Kidney (tissue), 14 donors: ENCODE results near the gene PLA2G6. TPM values are rescaled to one million over a fixed set of nuclear protein-coding genes. Genes with fewer than 3 reads are reported as not detected.

Experiments
- DNase-seq, 5 donors: peaks; one replicate each; pipeline ENCODE4 v3.0.0-alpha.2; 2013 to 2020
- FAIRE-seq: peaks from 2 replicates; lab custom pipeline; 2012; peaks lifted over from hg19 to GRCh38; lab: Jason Lieb, UNC
- H3K27ac ChIP-seq, 2 donors: one replicate each; pipeline ENCODE4 v1.7.0; 2013; ENCODE audit warnings: low read depth in 2 of 2, low read length in 2 of 2, inconsistent platforms in 1 of 2
- H3K27me3 ChIP-seq: one replicate; pipeline ENCODE4 v1.7.1; 2013; ENCODE audit warnings: low read length, inconsistent platforms; ENCODE audit not compliant: control insufficient read depth, insufficient read depth
- H3K36me3 ChIP-seq, 3 donors: one replicate each; pipeline versions ENCODE4 v1.7.0 to v1.7.1; 2013; ENCODE audit warnings: low read length in 3 of 3, control low read depth in 1 of 3, inconsistent platforms in 1 of 3; ENCODE audit not compliant: insufficient read depth in 3 of 3, control insufficient read depth in 2 of 3
- H3K4me1 ChIP-seq, 3 donors: one replicate each; pipeline versions ENCODE4 v1.7.0 to v1.7.1; 2013; ENCODE audit warnings: low read length in 3 of 3, inconsistent platforms in 1 of 3, low read depth in 1 of 3; ENCODE audit not compliant: control insufficient read depth in 2 of 3, insufficient read depth in 2 of 3
- H3K4me3 ChIP-seq, 3 donors: one replicate each; pipeline versions ENCODE4 v1.7.0 to v1.8.1; 2013; ENCODE audit warnings: low read length in 3 of 3, control low read depth in 1 of 3, inconsistent platforms in 1 of 3
- H3K9ac ChIP-seq, 3 donors: one replicate each; pipeline versions ENCODE4 v1.7.0 to v1.7.1; 2013; ENCODE audit warnings: low read length in 3 of 3, control low read depth in 1 of 3, inconsistent platforms in 1 of 3
- H3K9me3 ChIP-seq, 3 donors: one replicate each; pipeline versions ENCODE4 v1.7.0 to v1.7.1; 2013; ENCODE audit warnings: low read length in 3 of 3, control low read depth in 1 of 3, inconsistent platforms in 1 of 3; ENCODE audit not compliant: control insufficient read depth in 2 of 3, insufficient read depth in 1 of 3
- intact Hi-C: fragments of 100-400 bp; cut with DNase I; formaldehyde crosslinking; loops from one replicate; pipeline ENCODE4 v1.11.1; 2022
- polyA plus RNA-seq: library from polyadenylated mRNA; stranded (reverse); fragments of 350-450 nt; fragmentation: Illumina TruSeq; extraction: RNeasy Lipid Tissue Mini Kit (QIAGEN cat#74804); gene quantifications from one replicate; pipeline ENCODE4 v1.2.3, GENCODE V29; 2014; ENCODE audit warnings: low read depth, low replicate concordance; ENCODE audit not compliant: insufficient read depth
- total RNA-seq: library from RNA; stranded (reverse); fragmentation: NEBNext Ultra II Directional; extraction: Animal tissue kit (Norgen Biotek cat#: 25700); gene quantifications from one replicate; pipeline ENCODE4 v1.2.1, GENCODE V29; 2021
- TF ChIP-seq, protein P1 (sequence below): IDR thresholded peaks from 3 replicates; pipeline ENCODE4 v1.5.1; 2012; ENCODE audit warnings: mild to moderate bottlenecking, moderate library complexity, borderline replicate concordance; ENCODE audit not compliant: insufficient read depth; ENCODE audit errors: extremely low read depth
- donor health status: control.
- donor health status: control.
- donor health status: control.
- donor health status: control.
- donor health status: control.
- donor health status: DM: yes; HTN: yes; CAD: no.
- donor health status: Normal renal cell carcinoma (clear cell type).

Gene PLA2G6
- total and polyA plus RNA-seq, 2 donors from 2014 or later = 26.6 to 61.6 TPM

DNA sequence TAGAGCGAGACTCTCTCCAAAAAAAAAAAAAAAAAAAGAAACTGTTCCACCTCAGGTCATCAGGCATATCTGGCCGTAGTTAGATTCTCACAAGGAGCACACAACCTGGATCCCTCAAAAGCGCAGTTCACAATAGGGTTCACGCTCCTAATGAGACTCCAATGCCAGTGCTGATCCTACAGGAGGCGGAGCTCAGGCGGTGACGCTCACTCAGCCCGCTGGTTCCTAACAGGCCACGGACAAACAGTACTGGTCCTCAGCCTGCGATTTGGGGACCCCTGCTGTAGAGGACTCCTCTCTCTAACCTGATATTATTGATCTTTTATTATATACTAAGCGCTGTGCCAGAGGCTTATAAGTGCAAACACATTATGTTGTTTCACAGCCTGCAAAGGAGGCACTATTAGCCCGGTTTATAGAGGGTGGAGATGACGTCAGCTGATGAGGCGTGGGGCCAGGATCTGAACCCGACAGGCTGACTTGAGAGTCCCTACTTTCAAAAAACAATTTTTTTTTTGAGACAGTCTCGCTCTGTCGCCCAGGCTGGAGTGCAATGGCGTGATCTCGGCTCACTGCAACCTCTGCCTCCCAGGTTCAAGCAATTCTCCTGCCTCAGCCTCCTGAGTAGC is 15.3 kb upstream of the PLA2G6 start:
- H3K4me3 ChIP-seq = no peak overlapping the region
- H3K27me3 ChIP-seq = no peaks in the 10 kb centered on the region
- DNase-seq (no peak), FAIRE-seq (no peak)
- no peak overlapping the region for H3K9ac ChIP-seq
- H3K36me3 ChIP-seq = no peaks in the 10 kb centered on the region
- no peak overlapping the region for H3K27ac ChIP-seq
- H3K9me3 ChIP-seq = no peaks in the 10 kb centered on the region
- TF ChIP-seq, protein P1, sequence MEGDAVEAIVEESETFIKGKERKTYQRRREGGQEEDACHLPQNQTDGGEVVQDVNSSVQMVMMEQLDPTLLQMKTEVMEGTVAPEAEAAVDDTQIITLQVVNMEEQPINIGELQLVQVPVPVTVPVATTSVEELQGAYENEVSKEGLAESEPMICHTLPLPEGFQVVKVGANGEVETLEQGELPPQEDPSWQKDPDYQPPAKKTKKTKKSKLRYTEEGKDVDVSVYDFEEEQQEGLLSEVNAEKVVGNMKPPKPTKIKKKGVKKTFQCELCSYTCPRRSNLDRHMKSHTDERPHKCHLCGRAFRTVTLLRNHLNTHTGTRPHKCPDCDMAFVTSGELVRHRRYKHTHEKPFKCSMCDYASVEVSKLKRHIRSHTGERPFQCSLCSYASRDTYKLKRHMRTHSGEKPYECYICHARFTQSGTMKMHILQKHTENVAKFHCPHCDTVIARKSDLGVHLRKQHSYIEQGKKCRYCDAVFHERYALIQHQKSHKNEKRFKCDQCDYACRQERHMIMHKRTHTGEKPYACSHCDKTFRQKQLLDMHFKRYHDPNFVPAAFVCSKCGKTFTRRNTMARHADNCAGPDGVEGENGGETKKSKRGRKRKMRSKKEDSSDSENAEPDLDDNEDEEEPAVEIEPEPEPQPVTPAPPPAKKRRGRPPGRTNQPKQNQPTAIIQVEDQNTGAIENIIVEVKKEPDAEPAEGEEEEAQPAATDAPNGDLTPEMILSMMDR = no peak
- peaks cover 0 to 6% (median 4%) of the 10 kb centered on the region in 3 donors for H3K4me1 ChIP-seq
- intact Hi-C loops = no loop called here

GRCh38 chr22:38193580-38193979 is 11.9 kb upstream of the PLA2G6 start:
- H3K27ac ChIP-seq = no peak overlapping the region
- H3K36me3 ChIP-seq = no peaks in the 10 kb centered on the region
- no peak overlapping the region for H3K9ac ChIP-seq
- intact Hi-C loops = no loop called here
- H3K4me1 ChIP-seq = peaks cover 0 to 4% (median 2%) of the 10 kb centered on the region in 3 donors
- FAIRE-seq = no peak
- no peak overlapping the region for H3K4me3 ChIP-seq
- TF ChIP-seq, protein P1 = no peak
- H3K9me3 ChIP-seq = no peaks in the 10 kb centered on the region
- DNase-seq = peak in 1 of 5 donors; percentile 91
- H3K27me3 ChIP-seq = no peaks in the 10 kb centered on the region

GRCh38 chr22:38192475-38192863 is 10.8 kb upstream of the PLA2G6 start:
- H3K4me3 ChIP-seq = no peak overlapping the region
- DNase-seq (no peak), FAIRE-seq (no peak)
- H3K27me3 ChIP-seq = no peaks in the 10 kb centered on the region
- no peak overlapping the region for H3K9ac ChIP-seq
- no peaks in the 10 kb centered on the region for H3K9me3 ChIP-seq
- TF ChIP-seq, protein P1 = no peak
- intact Hi-C loops = no loop called here
- peaks cover 0 to 4% (median 2%) of the 10 kb centered on the region in 3 donors for H3K4me1 ChIP-seq
- H3K27ac ChIP-seq = no peak overlapping the region
- H3K36me3 ChIP-seq = no peaks in the 10 kb centered on the region
